HUDEP-2 (cell line): ENCODE data around the gene TLCD3B.

ENCODE experiments used
- DNase-seq, 76 experiments: peaks; one replicate each; lab custom pipeline; 2025; ENCODE audit not compliant: unreplicated experiment in 76 of 76; lab: John Stamatoyannopoulos, UW

The TLCD3B gene

GRCh38 chr16:29975811-29976511 lies 55.1 kb downstream of the TLCD3B start:
- peak in 19 of 76 experiments; percentile 6 to 43 (median 21) for DNase-seq

GRCh38 chr16:29975134-29975538 lies 55.9 kb downstream of the TLCD3B start:
- peak in 1 of 76 experiments; percentile 13 for DNase-seq
